Measurements from ENCODE around the gene HKDC1.

- no peak for TF ChIP-seq GLIS3 (CRISPR knock-in tag; IDR thresholded peaks at IDR 0.05)
- no peak for TF ChIP-seq ISL1 (CRISPR knock-in tag; IDR thresholded peaks at IDR 0.05)
These were observed 65.6 kb downstream of the HKDC1 start for GRCh38 chr10:69285699-69286098.
